Stimulated activated CD4-positive, alpha-beta T cell treated with anti-CD3 and anti-CD28 coated beads, Interleukin-1b, Interleukin-23, amount 100 ng/mL, for 1 hour (primary cell): ENCODE data around the gene PIM3.
"Not testable (repeated sequence)": the region's sequence is repeated elsewhere in the genome, so short reads cannot be mapped to it uniquely, and the experiment has no call there.

Experiments used
- DNase-seq, 2 donors: peaks; one replicate each; pipeline ENCODE4 v3.0.0-alpha.2; 2020; ENCODE audit warnings: low read depth in 2 of 2

Gene PIM3

DNA sequence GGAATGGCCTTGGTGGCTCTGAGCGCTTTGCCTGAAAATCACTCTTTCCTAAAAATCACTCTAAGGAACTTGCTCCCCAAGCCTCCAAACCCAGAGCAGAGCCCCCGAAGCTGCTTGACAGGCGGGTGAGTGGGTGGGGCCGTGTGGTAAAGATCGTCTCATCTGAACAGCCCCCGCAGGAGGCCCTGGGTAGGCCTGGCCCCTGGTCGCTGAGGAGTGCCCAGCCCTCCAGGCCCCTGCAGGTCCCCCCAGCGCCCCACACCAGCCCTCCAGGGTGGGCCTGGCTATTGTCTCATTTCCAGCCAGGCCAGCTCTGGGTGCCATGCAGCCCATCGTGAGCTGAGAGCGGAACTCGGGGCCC is 17.2 kb upstream of the PIM3 start:
- DNase-seq = no peak

DNA sequence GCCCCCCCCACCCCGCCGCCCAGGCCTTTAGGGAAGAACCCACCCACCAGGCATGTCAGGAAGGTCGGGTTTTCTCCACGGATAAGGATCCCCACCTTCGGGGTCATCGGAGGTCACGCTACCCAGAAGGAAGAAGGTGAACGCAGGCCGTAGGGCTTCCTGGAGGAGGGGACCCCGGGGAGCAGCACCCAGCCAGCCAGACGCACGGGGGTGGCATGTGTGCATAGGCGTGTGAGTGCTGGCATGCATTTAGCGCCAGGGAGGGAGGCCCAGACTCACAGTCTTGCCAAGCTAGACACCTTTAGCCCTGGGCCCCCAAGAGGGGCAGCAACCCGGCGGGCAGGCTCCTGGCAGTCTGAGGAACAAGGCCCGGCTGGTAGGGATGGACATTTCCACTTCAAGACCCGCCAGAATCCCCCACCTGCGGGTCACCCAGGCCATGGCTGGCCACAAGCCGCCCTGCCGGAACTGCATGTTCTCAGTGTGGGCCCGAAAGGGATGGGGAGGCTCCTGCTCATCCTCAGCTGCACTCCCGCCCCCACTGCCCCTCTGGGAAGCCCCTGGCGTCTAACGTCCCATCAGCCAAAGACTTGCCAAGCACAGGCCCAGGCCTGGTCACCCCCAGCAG is 16.7 kb upstream of the PIM3 start:
- DNase-seq = no peak

DNA sequence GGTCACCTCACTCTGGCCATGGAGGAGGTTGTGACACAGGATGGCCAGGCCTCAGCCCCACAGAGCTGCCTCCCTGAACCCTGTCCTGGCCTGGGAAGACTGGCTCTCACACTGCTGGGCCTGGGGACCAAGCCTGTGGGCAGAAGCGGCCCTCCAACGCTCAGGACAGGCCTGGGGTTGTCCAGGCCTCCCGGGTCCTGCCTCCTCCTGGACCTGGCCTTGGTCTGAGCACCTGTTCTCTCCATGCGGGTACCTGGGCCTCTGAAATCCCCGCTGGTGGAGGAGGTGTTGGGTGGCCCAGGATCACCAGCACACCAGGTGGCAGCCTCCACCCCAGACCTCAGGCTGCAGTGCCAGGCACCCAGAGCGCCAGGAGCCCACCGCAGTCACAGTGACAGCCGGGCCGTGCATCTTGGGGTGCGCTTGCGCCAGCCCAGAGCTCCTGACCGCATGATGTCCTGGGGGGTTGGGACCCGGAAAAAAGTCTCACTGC is 16.1 kb upstream of the PIM3 start:
- no peak for DNase-seq

DNA sequence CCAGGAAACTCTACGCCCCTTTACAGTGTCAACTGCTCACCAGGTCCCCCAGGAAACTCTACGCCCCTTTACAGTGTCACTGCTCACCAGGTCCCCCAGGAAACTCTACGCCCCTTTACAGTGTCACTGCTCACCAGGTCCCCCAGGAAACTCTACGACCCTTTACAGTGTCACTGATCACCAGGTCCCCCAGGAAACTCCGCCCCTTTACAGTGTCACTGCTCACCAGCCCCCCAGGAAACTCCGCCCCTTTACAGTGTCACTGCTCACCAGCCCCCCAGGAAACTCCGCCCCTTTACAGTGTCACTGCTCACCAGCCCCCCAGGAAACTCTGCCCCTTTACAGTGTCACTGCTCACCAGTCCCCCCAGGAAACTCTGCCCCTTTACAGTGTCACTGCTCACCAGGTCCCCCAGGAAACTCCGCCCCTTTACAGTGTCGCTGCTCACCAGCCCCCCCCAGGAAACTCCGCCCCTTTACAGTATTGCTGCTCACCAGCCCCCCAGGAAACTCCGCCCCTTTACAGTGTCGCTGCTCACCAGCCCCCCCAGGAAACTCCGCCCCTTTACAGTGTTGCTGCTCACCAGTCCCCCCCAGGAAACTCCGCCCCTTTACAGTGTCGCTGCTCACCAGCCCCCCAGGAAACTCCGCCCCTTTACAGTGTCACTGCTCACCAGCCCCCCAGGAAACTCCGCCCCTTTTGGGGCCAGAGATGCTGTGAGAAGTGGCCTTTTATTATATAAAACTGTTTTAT is 15.4 kb upstream of the PIM3 start:
- DNase-seq = not testable (repeated sequence)

DNA sequence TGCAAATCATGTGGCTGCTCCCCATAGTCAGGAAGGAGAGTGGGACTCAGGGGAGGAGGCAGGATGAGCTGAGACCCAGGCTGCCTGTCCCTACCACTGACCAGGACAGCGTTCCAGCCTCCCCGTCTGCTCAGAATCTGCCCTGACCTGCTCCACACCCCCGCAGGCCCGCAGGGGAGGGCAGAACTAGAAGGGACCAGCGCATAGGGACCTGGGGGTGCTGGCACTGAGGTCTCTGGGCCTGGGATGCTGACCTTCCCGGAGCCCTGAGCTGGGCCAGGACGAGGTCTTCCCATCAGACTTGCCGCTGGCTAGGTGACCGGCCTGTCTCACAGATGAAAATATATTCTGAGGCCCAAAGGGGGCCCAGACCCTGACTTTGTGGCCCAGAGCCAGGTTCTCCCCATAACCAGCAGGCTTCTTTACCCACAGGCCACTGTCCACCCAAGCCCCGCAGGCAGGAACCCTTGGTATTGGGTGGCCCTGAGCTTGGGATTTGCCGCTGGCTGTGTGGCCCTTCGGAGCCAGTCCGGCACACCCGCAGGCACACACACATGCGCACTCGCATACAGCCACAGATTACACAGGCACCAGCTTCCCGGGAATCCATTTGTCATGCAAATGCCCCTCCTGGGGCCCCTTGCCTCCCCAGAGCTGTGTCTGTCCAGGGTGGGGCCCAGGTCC is 13.8 kb upstream of the PIM3 start:
- no peak for DNase-seq

DNA sequence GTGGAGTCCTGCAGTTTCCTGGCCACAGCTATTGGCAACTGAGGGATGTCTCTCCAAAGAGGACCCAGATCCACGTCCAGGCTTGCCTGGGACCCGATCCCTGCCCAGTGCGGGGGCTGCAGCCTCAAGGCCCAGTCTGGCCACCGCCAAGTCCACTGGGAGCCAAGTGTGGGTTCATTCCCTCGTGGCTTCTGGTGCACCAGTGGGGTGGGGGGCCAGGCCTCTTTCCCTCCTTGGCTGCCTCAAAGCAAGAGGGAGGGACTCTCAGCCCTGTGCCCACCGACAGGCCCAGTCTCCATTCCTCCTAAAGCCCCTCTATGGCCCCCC is 13.3 kb upstream of the PIM3 start:
- DNase-seq = no peak

DNA sequence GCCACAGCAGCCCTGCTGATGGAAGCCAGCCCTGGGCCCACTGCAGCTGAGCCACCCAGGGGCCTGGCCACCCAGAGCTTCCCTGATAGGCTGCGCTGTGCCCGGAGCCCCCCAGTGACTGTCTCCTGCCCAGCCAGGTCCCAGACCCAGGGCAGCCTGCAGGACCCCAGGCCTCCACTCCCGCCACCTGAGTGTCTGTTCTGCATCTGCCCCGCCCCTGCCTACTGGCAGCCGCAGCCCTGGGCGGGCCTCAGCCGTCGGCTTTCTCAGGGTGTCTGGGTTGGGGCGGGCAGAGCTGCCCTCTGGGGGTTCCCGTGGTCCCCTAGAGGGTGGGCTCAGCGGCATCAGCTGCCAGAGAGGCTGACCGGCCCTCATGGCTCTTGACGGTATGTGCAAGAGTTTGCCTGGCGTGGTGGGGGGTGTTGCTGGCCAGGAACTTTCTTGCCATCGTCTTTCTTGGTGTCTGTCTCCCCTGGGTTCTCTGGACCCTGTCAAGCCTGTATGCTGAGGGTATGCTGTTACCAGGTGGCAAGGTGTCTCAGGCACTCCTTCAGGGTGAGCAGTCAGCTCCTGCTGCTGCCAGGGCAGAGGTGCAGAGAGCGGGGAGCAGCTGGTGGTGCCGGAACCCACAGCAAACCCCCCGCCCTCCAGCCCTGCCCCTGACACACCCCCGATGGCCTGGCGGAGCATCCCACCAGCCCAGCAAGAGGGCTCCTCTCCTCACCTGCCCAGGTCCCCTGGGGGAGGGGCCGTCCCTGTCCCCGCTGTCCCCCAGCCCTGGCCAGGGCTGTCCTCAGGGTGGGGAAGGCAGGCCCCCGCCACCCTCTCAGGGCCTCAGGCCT is 12.2 kb upstream of the PIM3 start:
- no peak for DNase-seq

DNA sequence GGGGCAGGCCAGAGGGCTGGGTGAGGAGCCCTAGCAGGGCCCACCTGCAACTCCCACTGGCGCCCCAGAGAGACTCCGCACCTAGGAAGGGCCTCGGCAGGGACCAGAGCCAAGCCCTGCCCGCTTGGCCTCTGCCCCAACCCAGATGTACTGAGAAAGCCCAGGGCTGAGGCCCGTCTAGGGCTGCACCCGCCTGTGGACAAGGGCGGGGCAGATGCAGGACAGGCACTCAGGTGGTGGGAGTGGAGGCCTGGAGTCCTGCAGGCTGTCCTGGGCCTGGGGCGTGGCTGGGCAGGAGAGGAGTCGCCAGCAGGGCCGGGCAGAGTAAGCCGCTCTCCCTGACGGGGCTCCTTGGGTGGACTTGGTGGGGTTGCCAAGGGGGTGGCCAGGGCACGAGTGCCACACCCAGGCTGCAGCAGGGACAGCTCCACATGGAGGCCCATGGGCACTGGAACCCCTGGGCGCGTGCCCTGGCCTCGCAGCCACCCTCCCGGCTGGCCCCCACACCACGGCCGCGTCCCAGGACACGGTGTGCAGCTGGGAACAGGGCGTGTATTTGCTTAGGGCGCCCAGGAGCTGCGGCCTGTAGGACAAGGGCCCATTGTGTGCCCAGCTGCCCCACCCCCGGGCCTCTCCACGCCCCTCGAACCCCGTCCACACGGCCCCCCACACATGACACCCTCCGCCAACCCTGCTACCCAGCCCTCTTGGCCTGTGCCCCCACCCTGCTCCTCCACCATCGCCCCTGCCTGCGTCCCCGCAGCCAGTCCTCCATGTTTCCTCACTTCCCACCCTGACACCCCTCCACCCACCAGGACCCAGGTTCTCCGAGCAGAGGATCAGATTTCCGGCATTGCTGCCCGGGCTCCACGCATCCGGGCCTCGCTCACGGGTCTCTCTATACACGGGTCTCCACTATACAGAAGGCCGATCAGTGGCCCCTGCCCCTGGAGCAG is 11.3 kb upstream of the PIM3 start:
- no peak for DNase-seq

DNA sequence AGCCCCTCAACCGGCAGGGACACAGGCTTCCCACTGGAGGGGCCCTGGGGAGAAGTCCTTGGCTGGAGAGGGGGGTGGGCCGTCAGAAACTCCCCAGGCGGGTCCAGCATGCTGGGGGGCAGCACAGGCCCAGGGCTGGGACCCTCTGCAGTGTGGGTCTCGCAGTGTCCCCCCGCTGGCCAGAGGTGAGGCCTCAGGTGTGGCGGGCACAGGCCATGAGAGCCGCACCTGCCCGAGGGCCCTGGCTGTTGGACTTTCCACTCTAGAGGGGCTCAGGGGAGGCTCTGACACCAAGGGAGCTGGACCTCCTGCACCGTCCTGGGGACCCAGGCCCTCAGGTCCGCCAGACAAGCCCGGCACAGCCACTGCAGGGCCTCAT is 10.7 kb upstream of the PIM3 start:
- DNase-seq = no peak

DNA sequence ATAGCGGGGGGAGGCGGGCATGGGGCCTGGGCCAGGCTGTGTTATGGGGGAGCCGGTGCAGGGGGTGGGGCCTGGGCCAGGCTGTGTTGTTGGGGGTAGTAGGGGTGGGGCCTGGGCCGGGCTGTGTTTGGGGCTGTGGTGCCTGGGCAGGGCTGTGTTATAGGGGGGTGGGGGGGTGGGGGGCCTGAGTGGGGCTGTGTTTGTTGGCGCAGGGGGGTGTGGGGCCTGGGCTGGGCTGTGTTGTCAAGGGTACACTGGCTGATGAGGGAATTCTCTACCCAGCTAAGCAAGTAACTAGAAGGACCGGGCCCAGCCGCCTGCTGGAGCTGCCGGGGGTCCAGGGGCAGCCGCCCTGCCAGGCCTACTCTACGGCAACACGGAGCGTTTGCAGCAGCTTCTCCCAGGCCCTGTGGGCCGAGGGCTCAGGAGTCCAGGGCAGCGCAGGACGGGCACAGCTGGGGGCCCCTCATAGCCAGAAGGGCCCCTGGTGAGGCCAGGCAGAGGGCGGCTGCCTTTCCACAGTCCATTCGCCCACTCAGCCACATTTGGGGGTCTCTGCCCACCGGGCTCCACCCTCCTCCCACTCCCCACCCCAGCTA is 10.1 kb upstream of the PIM3 start:
- no peak for DNase-seq

DNA sequence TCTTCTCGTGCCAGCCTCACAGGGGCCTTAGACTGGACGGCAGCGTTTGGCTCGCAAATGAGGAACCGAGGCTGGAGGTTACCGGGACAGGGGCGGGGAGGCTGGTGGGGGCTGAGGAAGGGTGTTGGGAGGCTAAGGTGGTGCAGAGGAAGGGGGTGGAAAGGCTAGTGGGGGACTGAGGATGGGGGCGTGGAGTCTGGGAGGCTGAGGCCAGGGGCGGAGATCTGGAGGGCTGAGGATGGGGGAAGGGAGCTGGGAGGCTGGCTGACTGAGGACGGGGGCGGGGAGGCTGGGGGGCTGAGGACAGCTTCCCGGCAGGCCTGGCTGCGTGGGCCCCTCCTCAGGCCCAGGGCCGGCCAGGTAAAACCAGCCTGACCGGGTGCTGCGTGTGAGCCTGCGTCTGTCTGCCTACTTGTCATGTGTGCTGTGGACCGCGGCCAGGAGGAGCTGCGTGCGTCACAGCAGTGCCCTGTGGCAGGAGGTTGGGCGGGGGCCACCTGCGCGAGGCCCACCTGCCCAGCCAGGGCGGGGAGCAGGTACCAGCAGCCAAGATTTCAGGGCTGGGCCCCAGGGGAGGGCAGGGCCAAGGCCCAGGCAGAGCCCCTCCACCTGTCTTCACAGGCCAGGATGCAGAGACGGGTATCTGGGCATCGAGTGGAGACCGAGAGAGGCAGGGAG is 9.4 kb upstream of the PIM3 start:
- DNase-seq = no peak

DNA sequence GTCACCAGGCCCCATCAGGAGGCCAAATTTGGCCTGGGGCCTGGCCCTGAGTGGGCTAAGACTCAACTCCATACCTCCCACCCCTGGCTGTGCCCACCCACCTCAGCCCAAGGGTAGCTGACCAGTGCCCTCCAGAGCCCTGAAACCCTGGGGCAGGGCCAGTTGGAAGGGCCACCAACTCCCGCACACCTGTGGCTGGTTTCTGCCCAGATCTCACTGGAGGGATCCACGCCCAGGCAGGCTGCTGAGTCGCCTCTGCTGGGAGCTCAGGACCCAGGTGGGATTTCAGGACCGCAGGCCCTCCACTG is 8.9 kb upstream of the PIM3 start:
- DNase-seq = no peak

DNA sequence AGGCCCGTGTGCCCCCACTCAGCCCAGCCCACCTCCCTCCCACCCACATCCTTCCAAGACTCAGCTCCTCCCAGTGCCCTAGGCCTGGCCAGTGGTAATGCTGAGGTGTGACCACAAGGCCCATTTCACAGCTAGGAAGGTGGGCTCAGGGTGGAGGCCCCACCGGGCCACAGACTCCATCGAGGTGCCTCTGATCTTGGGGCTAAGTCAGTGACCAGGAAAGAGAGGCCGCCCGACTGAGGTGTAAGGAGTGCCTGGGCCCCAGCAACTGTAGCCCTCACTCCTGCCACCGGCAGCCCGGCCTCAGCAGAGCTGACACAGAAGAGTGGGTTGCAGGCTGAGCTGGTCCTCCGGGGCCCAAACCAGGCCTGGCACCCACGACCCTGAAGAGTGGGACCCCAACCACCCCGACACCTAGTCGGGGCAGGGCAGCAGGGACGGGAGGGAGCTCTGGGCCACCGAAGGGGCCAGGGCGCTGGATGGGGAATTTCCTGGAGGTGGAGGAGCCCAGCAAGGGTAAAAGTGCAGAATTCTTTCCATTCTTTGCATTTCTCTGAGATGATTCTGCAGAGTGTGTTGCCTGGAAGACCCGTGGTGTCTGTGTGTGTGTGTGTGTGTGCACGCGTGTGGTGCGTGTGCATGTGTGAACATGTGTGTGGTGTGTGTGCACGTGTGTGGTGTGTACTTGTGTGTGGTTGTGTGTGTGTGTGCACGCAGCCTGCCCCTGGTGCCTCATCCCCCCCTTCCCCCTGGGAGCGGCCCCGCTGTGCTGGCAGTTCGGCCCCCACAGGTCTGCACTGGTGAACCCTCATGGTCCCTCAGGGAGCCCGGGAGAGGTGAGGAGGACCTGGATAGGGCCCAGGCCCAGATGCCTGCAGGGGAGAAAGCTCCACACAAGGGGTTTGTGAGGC is 8.3 kb upstream of the PIM3 start:
- no peak for DNase-seq

DNA sequence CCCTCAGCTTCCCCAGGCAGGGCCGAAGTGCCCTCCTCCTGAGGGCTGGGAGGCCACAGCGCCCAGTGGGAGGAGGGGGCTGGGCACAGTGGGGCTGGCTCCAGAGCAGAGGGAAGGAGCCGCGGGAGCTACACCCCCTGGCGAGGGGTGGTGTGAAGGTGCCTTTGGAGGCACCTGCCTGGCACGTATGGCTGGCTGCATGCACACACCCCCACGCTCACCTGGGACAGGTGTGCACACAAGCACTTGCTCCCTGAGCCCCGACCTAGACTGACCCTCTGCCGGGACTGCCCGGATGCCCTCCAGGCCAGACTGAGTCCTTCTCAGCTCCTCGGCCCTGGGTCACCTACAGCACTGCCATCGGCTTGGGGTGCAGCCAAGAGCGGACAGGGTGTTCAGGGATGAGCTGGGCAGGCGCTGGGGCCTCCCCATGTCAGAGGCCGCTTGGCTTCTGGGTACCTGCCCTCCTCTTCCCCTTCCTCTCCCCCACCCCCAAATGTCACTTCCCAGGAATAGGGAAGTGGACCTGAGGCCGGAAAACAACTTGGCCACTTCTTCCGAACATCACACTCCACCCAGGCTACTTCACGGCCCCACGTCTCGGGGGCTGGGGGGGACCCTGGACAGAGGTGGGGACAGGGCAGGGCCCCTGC is 7.4 kb upstream of the PIM3 start:
- DNase-seq = no peak

DNA sequence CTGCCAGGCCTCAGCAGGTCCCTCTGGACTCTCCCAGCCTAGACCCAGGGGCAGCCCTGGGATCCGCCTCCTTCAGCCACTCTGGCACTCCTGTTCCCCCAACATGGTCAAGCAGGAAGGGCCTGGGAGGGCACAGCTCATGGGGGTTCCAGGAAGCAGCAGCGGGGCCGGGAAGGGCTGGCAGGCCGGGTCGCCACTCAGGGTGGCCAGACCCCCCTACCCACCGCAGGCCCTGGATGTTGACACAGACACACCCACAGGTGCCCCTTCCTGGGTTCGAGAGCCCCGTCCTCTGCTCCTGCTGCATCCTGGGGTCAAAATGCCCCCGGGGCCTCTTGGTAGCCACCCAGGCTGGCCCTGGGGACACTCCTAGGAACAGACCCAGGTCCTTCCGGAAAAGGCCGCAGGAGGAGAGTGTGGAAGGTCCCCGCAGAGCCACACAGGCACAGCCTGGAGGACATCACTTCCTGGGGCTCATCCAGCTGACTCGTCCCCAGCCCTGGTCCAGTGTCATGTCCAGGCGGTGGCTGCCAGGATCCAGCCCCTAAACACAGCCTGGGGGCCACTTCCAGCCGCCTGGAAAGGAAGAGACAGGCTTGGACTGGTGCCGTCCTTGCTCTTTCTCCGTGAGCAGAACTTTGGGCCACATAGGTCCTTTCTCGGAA is 6.8 kb upstream of the PIM3 start:
- DNase-seq = no peak

DNA sequence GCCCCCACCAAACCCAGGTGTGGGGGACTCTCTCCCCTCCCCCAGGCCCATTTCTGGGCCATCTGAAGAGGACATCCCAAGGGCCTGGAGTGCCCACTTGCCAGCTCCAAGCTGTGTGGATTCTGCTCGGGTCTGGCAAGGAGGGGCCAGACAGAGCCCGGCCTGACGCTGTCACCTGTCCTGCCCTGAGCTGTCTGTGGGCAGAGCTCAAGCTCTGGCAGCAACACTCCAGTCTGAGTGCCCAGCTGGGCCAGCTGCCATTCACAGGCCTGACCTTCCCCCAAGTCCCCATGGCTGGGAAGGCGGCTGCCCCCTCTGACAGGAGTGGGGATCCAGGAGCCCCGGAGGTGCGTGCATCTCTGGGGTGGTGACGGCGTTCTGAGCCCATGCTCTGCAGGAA is 6.2 kb upstream of the PIM3 start:
- no peak for DNase-seq

DNA sequence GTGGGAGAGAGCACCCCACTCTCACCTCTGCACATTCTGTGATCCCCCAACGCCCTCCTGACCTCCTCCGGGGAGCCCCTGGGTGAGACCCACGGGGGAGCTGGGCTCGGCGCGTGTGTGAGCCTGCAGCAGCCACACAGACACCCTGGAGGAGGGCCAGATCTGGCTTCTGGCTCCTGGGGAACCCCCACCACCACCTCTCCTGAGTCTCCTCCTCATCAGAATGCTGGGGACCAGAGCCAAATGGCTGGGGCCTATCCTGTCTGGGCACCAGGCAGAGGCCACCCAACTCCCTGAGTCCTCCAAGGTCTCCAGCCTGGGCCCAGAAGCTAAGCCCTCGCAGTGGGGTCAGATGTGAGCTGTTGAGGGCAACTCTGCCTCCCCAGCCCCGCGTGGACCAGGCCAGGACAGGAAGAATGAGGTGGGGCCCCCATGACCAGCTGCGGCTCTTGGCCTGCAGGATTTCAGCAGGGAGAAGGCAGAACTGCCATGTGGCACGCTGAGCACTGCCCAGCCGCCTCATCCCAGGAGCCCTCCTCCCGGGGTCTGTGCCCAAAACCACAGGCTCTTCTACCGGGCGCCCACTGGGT is 5.5 kb upstream of the PIM3 start:
- no peak for DNase-seq
